COLO668 (cell line): ENCODE data around the gene FHDC1.

Experiments used
- DNase-seq: peaks from one replicate; lab custom pipeline; 2025; ENCODE audit not compliant: unreplicated experiment; lab: John Stamatoyannopoulos, UW

Gene FHDC1

DNA sequence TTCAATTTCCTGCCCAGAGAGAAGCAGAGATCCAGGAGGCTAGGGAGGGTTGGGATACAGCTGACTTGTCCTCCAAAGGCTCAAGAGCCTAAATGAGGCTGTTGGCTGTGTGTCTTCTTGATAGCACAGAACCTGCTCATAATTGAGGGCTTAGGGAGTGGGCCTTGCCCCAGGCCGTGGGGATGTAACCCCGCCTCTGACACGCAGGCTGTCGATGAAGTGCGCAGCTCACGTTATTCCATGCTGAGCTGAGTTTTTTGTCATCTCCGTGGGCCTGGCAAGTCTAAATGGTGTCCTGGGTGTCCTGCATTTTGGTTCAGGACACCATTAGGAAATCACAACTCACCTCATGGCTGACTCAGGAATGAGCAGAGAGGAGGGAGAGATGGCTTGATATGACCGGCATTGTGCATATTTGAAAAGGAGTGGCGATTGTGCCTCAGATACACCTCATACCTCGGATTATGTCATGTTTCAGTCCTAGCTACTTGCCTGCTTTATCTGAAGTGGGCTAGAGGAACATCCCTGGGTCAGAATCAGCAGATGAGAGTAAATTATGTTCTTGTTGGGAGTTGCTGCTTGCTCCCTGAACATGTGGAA lies 43.7 kb downstream of the FHDC1 start:
- DNase-seq = no peak

DNA sequence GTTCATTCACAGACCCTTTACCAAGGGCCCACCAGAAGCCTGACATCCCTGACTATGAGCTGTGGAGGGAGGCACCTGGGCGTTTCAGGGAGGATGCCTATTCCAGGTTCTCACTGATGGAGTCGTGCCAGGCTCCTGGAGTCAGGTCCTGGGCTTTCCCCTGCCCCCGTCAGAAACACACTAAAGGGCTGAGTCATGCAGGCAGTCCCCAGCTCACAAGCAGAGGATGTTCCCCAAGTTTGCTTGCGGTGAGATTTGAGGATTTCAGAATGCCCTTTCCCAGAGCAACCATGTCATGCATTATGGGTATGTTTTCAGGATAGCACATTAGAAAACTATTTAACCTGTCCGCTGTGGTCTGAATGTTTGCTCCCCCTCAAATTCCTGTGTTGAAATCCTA lies 45.2 kb downstream of the FHDC1 start:
- no peak for DNase-seq

DNA sequence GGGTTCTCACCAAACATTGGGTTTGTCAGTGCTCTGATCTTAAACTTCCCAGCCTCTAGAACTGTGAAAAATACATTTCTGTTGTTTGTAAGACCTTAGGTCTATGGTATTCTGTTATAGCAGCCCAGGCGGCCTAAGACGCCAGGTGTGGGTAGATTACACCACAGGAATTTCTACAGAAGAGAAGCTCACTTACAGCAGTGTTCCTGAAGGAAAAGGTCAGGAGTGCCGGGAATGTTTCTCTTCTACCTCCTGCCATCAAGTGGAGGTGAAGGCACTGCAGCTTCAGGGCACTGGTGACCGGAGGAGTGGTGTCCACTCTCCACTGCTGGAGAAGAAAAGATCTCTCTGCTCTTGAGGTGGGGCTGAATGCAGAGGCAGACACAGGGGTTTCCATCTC lies 45.7 kb downstream of the FHDC1 start:
- no peak for DNase-seq

- no peak for DNase-seq
Measured at GRCh38 chr4:152983221-152983620, 47.1 kb downstream of the FHDC1 start.

- no peak for DNase-seq
Measured at GRCh38 chr4:152983774-152984411, 47.8 kb downstream of the FHDC1 start.

DNA sequence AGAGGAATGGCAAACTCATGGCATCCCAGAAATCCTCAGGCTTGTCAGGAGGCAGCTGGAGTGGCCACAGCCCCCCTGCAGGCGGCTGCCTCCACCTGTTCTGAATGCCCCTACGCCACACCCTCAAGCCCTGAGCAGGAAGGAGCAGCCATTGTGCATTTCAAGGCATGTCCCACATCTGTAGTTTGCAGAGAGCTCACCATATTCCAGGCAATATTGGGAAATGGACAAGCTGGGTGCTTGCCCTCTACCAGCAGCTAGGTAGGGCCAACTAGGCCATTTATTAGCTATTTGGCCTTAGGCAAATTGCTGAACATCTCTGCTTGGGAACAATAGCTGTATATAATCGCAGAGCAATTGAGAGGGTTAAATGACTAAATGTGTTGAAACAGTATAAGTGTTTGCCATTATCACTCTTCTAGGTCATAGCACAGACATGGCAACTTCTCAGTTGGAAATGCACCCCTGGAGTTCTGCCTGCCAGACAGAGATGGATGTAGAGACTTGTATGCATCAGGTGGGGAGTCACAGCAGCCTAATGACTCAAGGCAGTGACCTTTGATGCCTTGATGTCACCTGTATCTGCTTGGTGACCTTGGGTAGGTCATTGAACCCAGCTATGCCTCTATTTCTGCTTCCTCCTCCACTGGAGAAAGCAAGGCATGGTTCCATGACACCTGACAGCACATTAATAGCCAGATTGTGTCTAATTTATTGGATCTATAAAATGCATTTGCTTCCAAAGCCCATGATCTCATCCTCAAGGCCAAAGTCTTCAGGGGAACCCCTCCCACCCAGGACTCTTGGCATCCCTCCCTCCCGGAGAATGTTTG lies 52.8 kb downstream of the FHDC1 start:
- DNase-seq = no peak

- no peak for DNase-seq
Measured at GRCh38 chr4:152989554-152989970, 53.4 kb downstream of the FHDC1 start.

DNA sequence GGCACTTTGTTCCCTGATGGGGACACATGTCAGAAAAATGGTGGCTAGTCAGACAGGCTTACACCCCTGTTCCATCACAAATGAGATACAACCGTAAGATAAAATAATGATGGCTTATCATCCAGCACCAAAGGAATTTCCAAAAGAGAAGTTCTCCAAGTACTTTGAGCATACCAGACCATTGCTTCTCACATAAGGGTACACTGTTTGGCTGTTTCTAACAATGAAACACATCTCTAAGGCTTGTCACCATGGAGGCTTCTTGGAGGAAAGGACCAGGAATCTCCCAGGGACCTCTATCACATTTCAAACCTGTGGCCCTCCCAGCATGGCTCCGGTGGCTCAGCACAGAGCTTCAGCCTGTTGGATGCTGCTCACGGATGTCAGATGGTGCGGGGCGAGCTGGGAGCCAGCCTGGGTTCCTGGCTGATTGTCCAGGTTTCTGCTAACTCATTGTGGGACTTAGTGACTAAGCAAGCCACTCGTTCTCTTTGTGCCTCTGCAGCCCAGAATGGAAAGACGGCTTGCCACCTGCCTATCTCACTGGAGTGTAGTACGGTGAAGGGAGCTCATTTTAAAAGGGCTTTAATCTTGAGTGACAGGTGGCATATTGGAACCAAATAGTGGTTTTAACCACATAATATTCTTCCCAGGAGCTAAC lies 54.5 kb downstream of the FHDC1 start:
- peak; percentile 29 for DNase-seq

GRCh38 chr4:152991398-152991797 lies 55.3 kb downstream of the FHDC1 start:
- DNase-seq = peak; percentile 39

DNA sequence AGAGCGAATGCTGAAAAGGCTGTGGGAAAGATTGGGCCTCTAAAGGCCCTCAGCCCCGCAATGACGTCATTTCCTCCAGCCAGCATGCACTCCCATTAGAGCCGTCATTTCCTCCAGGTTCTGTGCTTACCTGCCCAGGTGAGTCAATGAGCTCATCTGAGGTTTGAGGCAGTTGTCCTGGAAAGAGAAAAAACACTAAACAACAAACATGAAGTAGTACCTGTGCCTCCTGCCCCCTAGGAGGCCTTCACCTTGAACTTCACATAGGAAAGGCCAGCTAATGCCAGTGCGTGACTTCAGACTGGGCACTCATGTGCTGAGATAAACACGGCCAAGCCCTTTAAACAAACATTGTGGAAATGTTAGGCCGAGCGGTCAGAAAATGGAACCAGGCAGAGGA lies 55.9 kb downstream of the FHDC1 start:
- peak; percentile 88 for DNase-seq

GRCh38 chr4:152992466-152992865 lies 56.3 kb downstream of the FHDC1 start:
- no peak for DNase-seq

DNA sequence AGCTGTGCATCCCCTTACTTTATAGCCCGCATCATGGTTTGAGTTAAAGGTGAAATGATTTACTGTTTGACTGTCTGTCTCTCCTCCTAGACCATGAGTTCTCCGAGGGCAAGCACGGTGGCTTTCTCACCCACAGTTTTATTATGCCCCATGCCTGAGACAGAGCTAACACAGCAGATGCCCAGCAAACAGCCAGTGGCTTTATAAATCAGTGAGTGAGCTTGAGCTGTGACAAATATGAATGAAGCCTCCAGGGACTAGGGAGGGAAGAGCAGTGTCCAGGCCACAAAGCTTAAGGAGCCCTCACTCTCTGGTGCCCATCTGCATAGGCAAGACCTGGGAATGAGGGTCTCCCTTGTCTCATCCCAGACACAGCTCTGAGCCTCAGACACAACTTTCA lies 57.9 kb downstream of the FHDC1 start:
- DNase-seq = no peak

- DNase-seq = peak; percentile 39
Measured at GRCh38 chr4:152996111-152996571, 60.0 kb downstream of the FHDC1 start.

DNA sequence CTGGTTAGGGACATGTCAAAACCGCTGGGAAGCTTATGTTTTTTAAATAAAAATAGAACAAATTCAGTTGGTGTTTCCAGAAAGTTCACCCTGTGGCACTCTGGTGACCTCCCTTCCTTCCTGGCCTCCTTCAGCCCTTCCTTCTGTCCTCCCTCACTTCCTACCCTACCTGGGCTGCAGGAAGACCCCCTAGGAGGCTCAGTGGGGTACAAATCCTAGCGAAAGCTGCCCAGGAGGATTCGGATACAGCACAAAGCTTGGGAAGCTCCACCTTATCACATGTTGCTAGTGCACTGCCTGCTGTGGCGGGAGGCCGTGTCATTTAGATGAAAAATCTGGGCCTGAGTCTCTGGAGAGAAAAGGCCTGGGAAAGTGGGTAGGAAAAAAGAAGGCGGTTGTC lies 60.5 kb downstream of the FHDC1 start:
- DNase-seq = no peak

DNA sequence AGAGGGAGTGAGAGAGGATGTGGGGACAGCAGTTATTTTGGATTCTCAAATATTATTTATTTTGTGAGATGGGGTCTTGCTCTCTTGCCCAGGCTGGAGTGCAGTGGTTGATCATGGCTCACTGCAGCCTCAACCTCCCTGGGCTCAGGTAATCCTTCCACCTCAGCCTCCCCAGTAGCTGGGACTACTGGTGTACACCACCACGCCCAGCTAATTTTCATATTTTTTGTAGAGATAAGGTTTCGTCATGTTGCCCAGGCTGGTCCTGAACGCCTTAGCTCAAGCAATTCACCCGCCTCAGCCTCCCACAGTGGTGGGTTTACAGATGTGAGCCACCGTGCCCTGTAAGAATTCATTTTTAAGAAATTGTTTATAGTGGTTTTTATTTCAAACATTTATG lies 61.2 kb downstream of the FHDC1 start:
- no peak for DNase-seq

DNA sequence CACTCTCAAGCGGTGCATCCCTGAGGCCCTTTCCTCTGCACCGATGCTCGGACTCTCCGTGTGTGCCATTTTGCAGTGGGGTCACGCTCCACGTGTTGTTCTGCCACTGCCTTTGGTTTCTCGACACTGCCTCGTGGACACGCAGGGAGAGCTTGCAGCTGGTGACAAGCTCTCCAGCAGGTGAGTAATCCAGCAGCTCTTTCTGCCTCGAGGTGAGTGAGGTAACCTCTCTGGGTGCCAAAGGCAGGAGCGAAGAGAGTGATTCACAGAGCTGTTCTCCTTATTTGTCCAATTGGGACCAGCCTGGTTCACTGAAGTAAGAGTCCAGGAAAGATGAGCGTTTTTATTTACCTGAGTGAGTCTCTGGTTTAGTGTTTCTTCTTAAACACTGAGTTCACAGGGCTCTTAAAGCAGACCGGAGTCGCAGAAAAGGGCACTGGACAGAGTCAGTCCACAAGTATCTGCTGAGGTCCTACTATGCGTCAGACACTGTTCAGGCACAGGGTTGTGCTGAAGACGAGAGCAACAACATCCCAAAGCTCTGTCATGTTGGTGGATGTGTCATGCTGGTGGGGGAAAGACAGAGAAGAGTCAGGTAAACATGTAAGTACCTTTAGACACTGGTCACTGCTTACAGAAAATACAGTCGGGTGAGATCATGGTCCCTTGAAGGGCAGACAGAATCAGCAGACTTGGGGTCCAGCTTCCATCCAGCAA lies 61.8 kb downstream of the FHDC1 start:
- DNase-seq = peak; percentile 47

- no peak for DNase-seq
Measured at GRCh38 chr4:152998861-152999260, 62.7 kb downstream of the FHDC1 start.

DNA sequence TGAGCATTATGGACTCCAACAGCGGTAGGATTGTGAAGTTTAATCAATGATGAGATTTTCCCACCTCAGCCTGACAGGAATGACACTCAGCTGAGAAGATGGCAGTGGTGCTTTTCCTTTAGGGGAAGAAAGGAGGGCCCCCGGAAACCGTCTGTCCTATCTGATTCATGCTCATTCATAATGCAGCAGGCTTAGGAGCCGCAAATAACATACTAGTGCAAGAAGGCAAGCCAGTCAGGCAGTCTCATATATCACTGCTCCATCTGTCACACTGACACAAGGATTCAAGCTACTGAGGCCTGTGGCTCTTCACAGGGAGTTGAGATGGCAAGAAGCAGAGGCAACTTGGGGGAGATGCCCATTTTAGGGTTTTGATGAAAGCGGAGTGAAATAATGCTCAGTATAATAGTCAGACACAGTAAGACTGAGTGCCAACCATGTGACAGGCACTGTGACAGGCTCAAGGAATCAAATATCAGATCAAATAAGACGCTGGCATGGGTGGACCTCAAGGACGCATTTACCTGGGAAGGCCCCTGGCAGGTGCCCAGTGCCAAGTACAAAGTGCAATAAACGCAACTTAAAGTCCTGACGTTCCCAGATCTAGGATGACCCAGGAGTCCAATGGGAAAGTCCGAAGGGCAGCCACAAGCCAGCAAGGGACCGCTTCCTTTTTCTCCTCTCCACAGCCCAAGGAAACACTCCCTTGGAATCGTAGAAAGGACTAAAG lies 63.4 kb downstream of the FHDC1 start:
- no peak for DNase-seq

DNA sequence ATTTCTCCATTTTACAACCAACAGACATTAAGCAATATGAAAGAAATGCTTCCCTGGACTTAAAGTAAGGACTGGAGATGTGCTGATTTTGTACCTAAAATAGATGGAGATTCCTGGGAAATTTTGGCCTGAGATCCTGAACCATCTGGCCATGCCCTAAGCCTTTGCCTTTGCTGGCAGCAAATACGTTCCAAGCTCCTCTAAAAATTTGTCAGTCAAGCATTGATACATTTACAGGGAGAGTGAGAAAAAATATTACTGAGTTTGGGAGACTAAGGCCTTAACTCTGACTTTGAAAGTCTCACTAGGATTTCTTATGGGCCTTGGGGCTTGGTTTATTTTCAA lies 63.9 kb downstream of the FHDC1 start:
- no peak for DNase-seq

- no peak for DNase-seq
Measured at GRCh38 chr4:153001626-153002025, 65.5 kb downstream of the FHDC1 start.
